H54 (cell line): Measurements from ENCODE around the gene DHX29.
"Not testable (repeated sequence)": the region's sequence is repeated elsewhere in the genome, so short reads cannot be mapped to it uniquely, and the experiment has no call there.

ENCODE experiments used
- DNase-seq: peaks from one replicate; pipeline ENCODE4 v3.0.0; 2011; ENCODE audit warnings: low spot score, mixed read lengths; ENCODE audit not compliant: insufficient read length
- FAIRE-seq: peaks from 3 replicates; lab custom pipeline; 2011; peaks lifted over from hg19 to GRCh38; lab: Jason Lieb, UNC
- POLR2A ChIP-seq: IDR thresholded peaks from 2 replicates; pipeline ENCODE4 v1.6.1; 2011; ENCODE audit warnings: low read depth, mild to moderate bottlenecking, low read length

Gene DHX29

GRCh38 chr5:55325621-55326020 lies 18.1 kb upstream of the DHX29 start:
- DNase-seq = no peak
- no peak for TF ChIP-seq POLR2A
- no peak for FAIRE-seq

GRCh38 chr5:55324815-55325418 lies 17.4 kb upstream of the DHX29 start:
- DNase-seq = no peak
- no peak for TF ChIP-seq POLR2A
- peak; percentile 82 for FAIRE-seq

- peak; percentile 11 for FAIRE-seq
- DNase-seq = no peak
- TF ChIP-seq POLR2A = no peak
These were observed 16.5 kb upstream of the DHX29 start for GRCh38 chr5:55324006-55324405.

GRCh38 chr5:55320571-55320970 lies 13.1 kb upstream of the DHX29 start:
- DNase-seq (no peak), FAIRE-seq (no peak)
- TF ChIP-seq POLR2A = no peak

GRCh38 chr5:55319491-55319890 lies 12.0 kb upstream of the DHX29 start:
- DNase-seq (no peak), FAIRE-seq (no peak)
- TF ChIP-seq POLR2A = no peak

- FAIRE-seq, DNase-seq: not testable (repeated sequence)
These were observed 10.7 kb upstream of the DHX29 start for GRCh38 chr5:55318237-55318636.

- no peak for FAIRE-seq
- DNase-seq = no peak
- TF ChIP-seq POLR2A = no peak
These were observed 9.3 kb upstream of the DHX29 start for GRCh38 chr5:55316837-55317236.

- no peak for FAIRE-seq
- no peak for DNase-seq
- no peak for TF ChIP-seq POLR2A
These were observed 8.8 kb upstream of the DHX29 start for GRCh38 chr5:55316289-55316688.

GRCh38 chr5:55313870-55314617 lies 6.5 kb upstream of the DHX29 start:
- FAIRE-seq (peak; percentile 70), DNase-seq (no peak)
- TF ChIP-seq POLR2A = no peak

GRCh38 chr5:55308254-55308836 lies 851 bp upstream of the DHX29 start:
- DNase-seq (no peak), FAIRE-seq (peak; percentile 70)
- TF ChIP-seq POLR2A = no peak

GRCh38 chr5:55306641-55307382 lies 682 bp downstream of the DHX29 start:
- DNase-seq (no peak), FAIRE-seq (peak; percentile 65)
- no peak for TF ChIP-seq POLR2A

GRCh38 chr5:55305345-55305744 lies 2.1 kb downstream of the DHX29 start:
- DNase-seq (no peak), FAIRE-seq (no peak)
- TF ChIP-seq POLR2A = no peak

GRCh38 chr5:55304584-55304983 lies 2.9 kb downstream of the DHX29 start:
- no peak for FAIRE-seq
- no peak for TF ChIP-seq POLR2A

GRCh38 chr5:55303238-55303690 lies 4.2 kb downstream of the DHX29 start:
- FAIRE-seq (no peak), DNase-seq (no peak)
- TF ChIP-seq POLR2A = no peak

More at GRCh38 chr5:55304584-55304983, 2.9 kb downstream of the DHX29 start:
- no peak for DNase-seq
